ENCODE results near the gene SLC17A3. TPM values are rescaled to one million over a fixed set of nuclear protein-coding genes. Genes with fewer than 3 reads are reported as not detected.

SLC17A3 gene
- total RNA-seq, 1 donor from 2014 or later = not detected

GRCh38 chr6:25821341-25821740 is 52.7 kb downstream of the SLC17A3 start:
- Mint-ChIP-seq H3K4me1 (ENCODE audit: low read depth, unreplicated experiment) (no peaks in the 10 kb centered on the region), H3K4me3 (ENCODE audit: unreplicated experiment) (no peak overlapping the region), H3K36me3 (ENCODE audit: unreplicated experiment) (peaks cover 5% of the 10 kb centered on the region), H3K27me3 (ENCODE audit: unreplicated experiment) (peaks cover 5% of the 10 kb centered on the region), H3K27ac (ENCODE audit: unreplicated experiment) (no peak overlapping the region), H3K9me3 (ENCODE audit: unreplicated experiment) (no peaks in the 10 kb centered on the region)
- TF ChIP-seq, protein P1, sequence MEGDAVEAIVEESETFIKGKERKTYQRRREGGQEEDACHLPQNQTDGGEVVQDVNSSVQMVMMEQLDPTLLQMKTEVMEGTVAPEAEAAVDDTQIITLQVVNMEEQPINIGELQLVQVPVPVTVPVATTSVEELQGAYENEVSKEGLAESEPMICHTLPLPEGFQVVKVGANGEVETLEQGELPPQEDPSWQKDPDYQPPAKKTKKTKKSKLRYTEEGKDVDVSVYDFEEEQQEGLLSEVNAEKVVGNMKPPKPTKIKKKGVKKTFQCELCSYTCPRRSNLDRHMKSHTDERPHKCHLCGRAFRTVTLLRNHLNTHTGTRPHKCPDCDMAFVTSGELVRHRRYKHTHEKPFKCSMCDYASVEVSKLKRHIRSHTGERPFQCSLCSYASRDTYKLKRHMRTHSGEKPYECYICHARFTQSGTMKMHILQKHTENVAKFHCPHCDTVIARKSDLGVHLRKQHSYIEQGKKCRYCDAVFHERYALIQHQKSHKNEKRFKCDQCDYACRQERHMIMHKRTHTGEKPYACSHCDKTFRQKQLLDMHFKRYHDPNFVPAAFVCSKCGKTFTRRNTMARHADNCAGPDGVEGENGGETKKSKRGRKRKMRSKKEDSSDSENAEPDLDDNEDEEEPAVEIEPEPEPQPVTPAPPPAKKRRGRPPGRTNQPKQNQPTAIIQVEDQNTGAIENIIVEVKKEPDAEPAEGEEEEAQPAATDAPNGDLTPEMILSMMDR (IDR thresholded peaks at IDR 0.05; ENCODE audit: partially characterized antibody, unreplicated experiment) = no peak
- no peak for DNase-seq

- H3K9me3 Mint-ChIP-seq (ENCODE audit: unreplicated experiment) = no peaks in the 10 kb centered on the region
- peaks cover 1% of the 10 kb centered on the region for H3K27me3 Mint-ChIP-seq (ENCODE audit: unreplicated experiment)
- H3K4me3 Mint-ChIP-seq (ENCODE audit: unreplicated experiment) = no peak overlapping the region
- H3K36me3 Mint-ChIP-seq (ENCODE audit: unreplicated experiment) = peaks cover 5% of the 10 kb centered on the region
- TF ChIP-seq, protein P1 (IDR thresholded peaks at IDR 0.05; ENCODE audit: partially characterized antibody, unreplicated experiment) = no peak
- DNase-seq = no peak
- H3K27ac Mint-ChIP-seq (ENCODE audit: unreplicated experiment) = no peak overlapping the region
- H3K4me1 Mint-ChIP-seq (ENCODE audit: low read depth, unreplicated experiment) = no peaks in the 10 kb centered on the region
Measured at GRCh38 chr6:25816252-25816651, 57.8 kb downstream of the SLC17A3 start.

DNA sequence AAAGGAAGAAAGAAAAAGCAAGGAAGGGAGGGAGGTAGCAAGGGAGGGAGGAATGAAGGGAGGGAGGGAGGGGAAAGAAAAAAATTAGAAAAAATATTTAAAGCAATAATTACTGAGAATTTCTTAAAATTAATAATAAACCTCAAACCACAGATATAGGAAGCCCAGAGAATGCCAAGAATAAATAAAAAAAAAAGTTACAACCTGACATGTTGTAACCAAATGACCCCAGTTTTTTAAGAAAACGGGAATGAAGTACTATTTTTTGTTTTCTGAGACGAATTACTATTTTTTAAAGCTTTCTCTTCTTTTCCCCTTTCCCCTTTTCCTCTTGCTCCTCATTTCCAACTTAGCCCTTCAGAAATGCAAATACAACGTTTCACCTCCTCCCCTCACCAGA is 58.8 kb downstream of the SLC17A3 start:
- Mint-ChIP-seq H3K9me3 (ENCODE audit: unreplicated experiment) (no peaks in the 10 kb centered on the region), H3K36me3 (ENCODE audit: unreplicated experiment) (peaks cover 2% of the 10 kb centered on the region), H3K4me3 (ENCODE audit: unreplicated experiment) (no peak overlapping the region), H3K27me3 (ENCODE audit: unreplicated experiment) (no peaks in the 10 kb centered on the region), H3K27ac (ENCODE audit: unreplicated experiment) (no peak overlapping the region), H3K4me1 (ENCODE audit: low read depth, unreplicated experiment) (no peaks in the 10 kb centered on the region)
- DNase-seq = no peak
- TF ChIP-seq, protein P1 (IDR thresholded peaks at IDR 0.05; ENCODE audit: partially characterized antibody, unreplicated experiment) = no peak

DNA sequence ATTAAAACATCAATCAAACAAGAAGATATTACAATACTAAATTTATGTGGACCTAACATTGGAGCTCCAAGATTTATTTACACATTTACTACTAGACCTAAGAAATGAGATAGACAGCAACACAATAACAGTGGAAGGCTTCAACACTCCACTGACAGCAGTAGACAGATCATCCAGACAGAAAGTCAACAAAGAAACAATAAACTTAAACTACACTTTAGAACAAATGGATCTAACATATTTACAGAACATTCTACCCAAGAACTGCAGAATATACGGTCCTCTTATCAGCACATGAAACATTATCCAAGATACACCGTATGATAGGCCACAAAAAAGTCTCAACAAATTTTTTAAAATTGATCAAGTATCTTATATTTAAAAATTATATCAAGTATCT is 69.2 kb downstream of the SLC17A3 start:
- no peak overlapping the region for H3K4me3 Mint-ChIP-seq (ENCODE audit: unreplicated experiment)
- no peak for DNase-seq
- H3K4me1 Mint-ChIP-seq (ENCODE audit: low read depth, unreplicated experiment) = no peaks in the 10 kb centered on the region
- H3K9me3 Mint-ChIP-seq (ENCODE audit: unreplicated experiment) = no peaks in the 10 kb centered on the region
- TF ChIP-seq, protein P1 (IDR thresholded peaks at IDR 0.05; ENCODE audit: partially characterized antibody, unreplicated experiment) = no peak
- H3K36me3 Mint-ChIP-seq (ENCODE audit: unreplicated experiment) = no peaks in the 10 kb centered on the region
- no peak overlapping the region for H3K27ac Mint-ChIP-seq (ENCODE audit: unreplicated experiment)
- H3K27me3 Mint-ChIP-seq (ENCODE audit: unreplicated experiment) = no peaks in the 10 kb centered on the region

- TF ChIP-seq, protein P1 (IDR thresholded peaks at IDR 0.05; ENCODE audit: partially characterized antibody, unreplicated experiment) = no peak
- H3K27ac Mint-ChIP-seq (ENCODE audit: unreplicated experiment) = no peak overlapping the region
- no peak for DNase-seq
- no peaks in the 10 kb centered on the region for H3K27me3 Mint-ChIP-seq (ENCODE audit: unreplicated experiment)
- H3K4me1 Mint-ChIP-seq (ENCODE audit: low read depth, unreplicated experiment) = no peaks in the 10 kb centered on the region
- H3K36me3 Mint-ChIP-seq (ENCODE audit: unreplicated experiment) = no peaks in the 10 kb centered on the region
- H3K4me3 Mint-ChIP-seq (ENCODE audit: unreplicated experiment) = no peak overlapping the region
- no peaks in the 10 kb centered on the region for H3K9me3 Mint-ChIP-seq (ENCODE audit: unreplicated experiment)
Measured at GRCh38 chr6:25801436-25801835, 72.6 kb downstream of the SLC17A3 start.

Other genes with a start within 250 kb of the SLC17A3 start
- gene SCGN, start 222.0 kb downstream of the SLC17A3 start, total RNA-seq (ENCODE audit: unreplicated experiment) = 1.2 TPM
- not detected for gene SLC17A4, start 119.5 kb downstream of the SLC17A3 start, total RNA-seq (ENCODE audit: unreplicated experiment)
- gene SLC17A1, start 42.2 kb downstream of the SLC17A3 start, total RNA-seq (ENCODE audit: unreplicated experiment) = not detected
- gene SLC17A2, start 56.4 kb upstream of the SLC17A3 start, total RNA-seq (ENCODE audit: unreplicated experiment) = not detected
- 0.05 TPM for gene TRIM38, start 88.6 kb upstream of the SLC17A3 start, total RNA-seq (ENCODE audit: unreplicated experiment)
- gene HFE, start 213.2 kb upstream of the SLC17A3 start, total RNA-seq (ENCODE audit: unreplicated experiment) = not detected

Data from glutamatergic neuron (in vitro differentiated cells).